MM.1S (cell line): ENCODE measurements around the gene AKAP6.

Experiments used
- CTCF ChIP-seq: fragments of 300-600 bp; sonication (generic); IDR thresholded peaks from 2 replicates; pipeline ENCODE4 v1.5.1; 2016; ENCODE audit warnings: antibody characterized with exemption, low read length, mixed read lengths
- EZH2 ChIP-seq: fragments of 300-600 bp; sonication (generic); optimal IDR thresholded peaks from 2 replicates; pipeline ENCODE3; 2017; ENCODE audit warnings: low read depth, mild to moderate bottlenecking, antibody characterized with exemption, low read length, mixed read lengths

GRCh38 chr14:32352631-32353030 is 23.5 kb downstream of the AKAP6 start:
- TF ChIP-seq CTCF (no peak), EZH2 (no peak)
